GM12873 (cell line): ENCODE results near the gene FAM241A.

Experiments
- TF ChIP-seq, protein P1 (sequence below): IDR thresholded peaks from 2 replicates; pipeline ENCODE4 v1.5.1; 2012; ENCODE audit warnings: low read depth, mild to moderate bottlenecking, moderate library complexity, low read length, control low read depth; ENCODE audit not compliant: insufficient read depth; ENCODE audit errors: missing control alignments

The FAM241A gene

GRCh38 chr4:112110059-112110425, 35.2 kb upstream of the FAM241A start:
- TF ChIP-seq, protein P1, sequence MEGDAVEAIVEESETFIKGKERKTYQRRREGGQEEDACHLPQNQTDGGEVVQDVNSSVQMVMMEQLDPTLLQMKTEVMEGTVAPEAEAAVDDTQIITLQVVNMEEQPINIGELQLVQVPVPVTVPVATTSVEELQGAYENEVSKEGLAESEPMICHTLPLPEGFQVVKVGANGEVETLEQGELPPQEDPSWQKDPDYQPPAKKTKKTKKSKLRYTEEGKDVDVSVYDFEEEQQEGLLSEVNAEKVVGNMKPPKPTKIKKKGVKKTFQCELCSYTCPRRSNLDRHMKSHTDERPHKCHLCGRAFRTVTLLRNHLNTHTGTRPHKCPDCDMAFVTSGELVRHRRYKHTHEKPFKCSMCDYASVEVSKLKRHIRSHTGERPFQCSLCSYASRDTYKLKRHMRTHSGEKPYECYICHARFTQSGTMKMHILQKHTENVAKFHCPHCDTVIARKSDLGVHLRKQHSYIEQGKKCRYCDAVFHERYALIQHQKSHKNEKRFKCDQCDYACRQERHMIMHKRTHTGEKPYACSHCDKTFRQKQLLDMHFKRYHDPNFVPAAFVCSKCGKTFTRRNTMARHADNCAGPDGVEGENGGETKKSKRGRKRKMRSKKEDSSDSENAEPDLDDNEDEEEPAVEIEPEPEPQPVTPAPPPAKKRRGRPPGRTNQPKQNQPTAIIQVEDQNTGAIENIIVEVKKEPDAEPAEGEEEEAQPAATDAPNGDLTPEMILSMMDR = no peak

DNA sequence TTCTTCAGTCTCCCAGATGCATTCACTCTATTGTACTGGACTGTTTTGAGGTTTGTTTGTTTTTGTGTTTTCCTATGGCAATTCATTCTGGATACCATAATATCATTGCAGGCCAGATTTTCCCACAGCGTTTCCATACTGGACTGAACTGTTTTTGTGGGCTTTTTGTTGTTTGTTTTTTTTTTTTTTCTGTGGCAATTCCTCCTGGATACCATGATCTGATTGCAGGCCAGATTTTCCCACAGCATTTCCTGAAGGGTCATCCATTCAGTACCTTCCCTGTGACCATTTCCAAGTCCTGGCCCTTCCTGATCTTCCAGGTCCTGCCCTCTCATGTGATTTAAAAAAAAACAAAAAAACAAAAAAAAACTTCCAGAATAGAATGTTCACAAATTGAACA, 33.9 kb upstream of the FAM241A start:
- TF ChIP-seq, protein P1 = no peak

DNA sequence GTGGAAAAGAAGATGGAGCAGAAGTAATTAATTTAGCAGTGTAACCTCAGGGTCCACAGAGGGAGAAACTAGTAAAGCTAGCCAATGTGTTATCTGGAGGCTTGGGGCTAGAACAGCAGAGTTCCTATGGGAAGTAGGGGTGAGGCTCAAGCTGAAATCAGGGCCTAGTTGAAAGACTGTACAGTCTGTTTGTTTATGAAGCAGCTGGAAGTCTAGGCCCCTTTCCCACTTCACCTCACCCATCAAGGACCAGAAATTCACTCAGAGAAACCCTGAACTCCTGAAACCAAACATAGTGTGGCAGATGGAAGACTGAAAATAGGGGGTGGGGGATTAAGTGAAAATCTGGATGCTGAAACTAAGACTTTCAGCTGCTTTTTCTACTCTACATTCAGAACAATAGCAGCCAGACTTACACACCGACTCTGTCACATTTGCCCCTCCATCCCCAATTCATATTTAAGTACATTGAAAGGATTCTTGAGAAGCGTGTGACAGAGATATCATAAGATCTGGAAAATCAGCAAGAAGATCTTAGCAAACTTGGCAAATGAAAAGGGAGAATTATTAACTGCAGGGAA, 32.6 kb upstream of the FAM241A start:
- TF ChIP-seq, protein P1 = no peak

DNA sequence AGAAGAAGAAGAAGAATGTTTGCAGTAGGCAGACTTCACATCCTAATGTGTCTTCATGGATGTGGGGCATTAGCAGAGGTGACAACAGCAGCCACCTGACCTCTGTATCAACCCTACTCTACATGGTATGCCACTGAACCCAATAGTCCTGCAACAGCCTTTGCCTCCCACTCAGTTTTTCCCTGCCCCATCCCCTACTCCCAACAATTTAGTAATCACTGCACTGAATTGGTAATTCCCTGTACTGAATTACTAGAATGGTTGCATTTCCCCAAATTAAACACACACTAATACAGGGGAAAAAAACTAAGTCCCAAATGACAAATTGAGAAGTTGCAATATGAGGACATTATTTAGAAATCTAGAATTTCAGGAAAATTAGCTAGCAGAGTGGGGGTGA, 31.4 kb upstream of the FAM241A start:
- TF ChIP-seq, protein P1 = no peak

- TF ChIP-seq, protein P1 = no peak
Measured at GRCh38 chr4:112114452-112114851, 30.8 kb upstream of the FAM241A start.

DNA sequence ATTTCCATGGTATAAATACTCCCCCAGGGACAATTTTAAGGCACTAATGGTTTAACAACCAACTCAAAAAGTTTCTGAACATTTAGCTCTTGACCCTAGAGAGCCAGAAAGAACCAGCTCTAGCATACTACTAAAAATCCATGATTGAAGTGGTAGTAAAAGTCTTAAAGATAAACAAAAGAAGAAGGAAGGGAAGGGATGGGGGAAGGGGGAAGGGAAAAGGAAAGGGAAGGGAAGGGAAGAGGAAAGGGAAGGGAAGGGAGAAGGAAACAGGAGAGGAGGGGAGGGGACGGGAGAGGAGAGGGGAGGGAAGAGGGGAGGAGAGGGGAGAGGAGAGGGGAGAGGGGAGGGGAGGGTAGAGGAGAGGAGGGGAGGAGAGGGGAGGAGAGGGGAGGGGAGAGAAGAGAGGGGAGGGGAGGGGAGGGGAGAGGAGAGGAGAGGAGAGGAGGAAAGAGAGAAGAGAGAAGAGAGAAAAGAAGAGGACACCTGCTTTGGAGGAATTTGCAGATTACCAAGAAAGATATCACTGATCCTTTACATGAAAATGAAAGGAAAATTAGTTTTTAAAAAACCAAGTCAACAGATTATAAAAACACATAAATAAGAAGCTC, 26.4 kb upstream of the FAM241A start:
- TF ChIP-seq, protein P1 = no peak

DNA sequence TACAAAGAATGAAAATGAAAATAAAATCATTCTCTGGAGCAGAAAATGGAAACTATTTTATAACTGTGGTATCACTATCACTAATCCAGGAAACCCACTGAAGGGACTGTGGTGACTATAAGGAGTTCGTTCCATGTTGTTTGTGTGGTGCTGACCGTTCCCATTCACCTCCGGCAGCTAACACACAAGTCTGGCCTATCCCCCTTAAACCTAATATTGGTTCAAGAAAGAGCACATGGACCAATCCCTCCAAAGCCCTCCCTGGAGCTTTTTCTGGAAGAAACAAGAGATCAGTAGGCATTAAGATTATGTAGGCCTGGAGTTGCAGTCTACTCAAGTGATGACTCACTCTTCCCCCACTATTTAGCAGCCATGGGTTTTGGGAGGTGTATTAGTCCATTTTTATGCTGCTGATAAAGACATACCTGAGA, 25.9 kb upstream of the FAM241A start:
- TF ChIP-seq, protein P1 = no peak
